ENCODE data around the gene MEIS2. TPM values are rescaled to one million over a fixed set of nuclear protein-coding genes. Genes with fewer than 3 reads are reported as not detected.

MEIS2 gene
- polyA plus RNA-seq, 1 donor from 2014 or later, result 825 TPM

DNA sequence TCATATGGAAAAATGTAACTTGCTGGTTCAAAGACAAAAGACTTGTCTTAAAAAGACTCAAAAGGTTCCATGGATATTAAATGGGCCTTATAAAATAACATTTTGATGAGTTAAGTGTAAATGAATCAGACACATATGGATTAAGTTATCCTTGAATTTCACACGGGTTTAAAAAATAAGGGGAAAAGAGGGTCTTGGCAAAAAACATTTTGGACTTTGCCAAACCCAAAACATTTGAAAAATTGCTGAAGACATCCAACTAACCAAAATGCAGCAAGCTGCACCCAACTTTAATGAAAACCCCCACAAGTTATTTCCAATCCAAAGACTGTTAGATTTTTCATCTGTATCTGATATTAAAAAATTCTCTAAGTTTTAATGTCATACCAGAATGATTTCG is 200.7 kb downstream of the MEIS2 start:
- Histone ChIP-seq H3K9ac (ENCODE audit: low read length) (no peak overlapping the region), H3K36me3 (ENCODE audit: insufficient read depth, low read length) (peaks cover 16% of the 10 kb centered on the region), H3K4me2 (ENCODE audit: low read length) (no peak overlapping the region), H3K9me2 (ENCODE audit: insufficient read depth, low read length) (no peaks in the 10 kb centered on the region), H2AFZ (ENCODE audit: low read depth, low read length) (no peak overlapping the region), H3K27ac (ENCODE audit: low read length) (no peak overlapping the region), H3F3A (ENCODE audit: insufficient read depth, low read length, poor library complexity, severe bottlenecking) (peaks cover 3% of the 10 kb centered on the region), H4K20me1 (ENCODE audit: insufficient read depth) (peaks cover 84% of the 10 kb centered on the region), H3K4me3 (ENCODE audit: low read length) (no peak overlapping the region), H3K9me3 (ENCODE audit: low read length) (no peaks in the 10 kb centered on the region), H3K27me3 (ENCODE audit: insufficient read depth, low read depth, low read length) (no peaks in the 10 kb centered on the region), H3K79me2 (replicated peaks; ENCODE audit: insufficient read depth, low read length) (peaks cover 93% of the 10 kb centered on the region)
- TF ChIP-seq POLR2AphosphoS5 (IDR thresholded peaks at IDR 0.05) (no peak), EP300 (conservative IDR thresholded peaks at IDR 0.05; ENCODE audit: poor library complexity, severe bottlenecking) (no peak), SMC3 (conservative IDR thresholded peaks at IDR 0.05; ENCODE audit: poor library complexity) (no peak), REST (IDR thresholded peaks at IDR 0.05; ENCODE audit: borderline replicate concordance) (no peak), CTCF (IDR thresholded peaks at IDR 0.05; ENCODE audit: poor library complexity, severe bottlenecking) (no peak), RAD21 (conservative IDR thresholded peaks at IDR 0.05) (no peak), MXI1 (conservative IDR thresholded peaks at IDR 0.05; ENCODE audit: poor library complexity, severe bottlenecking) (no peak), TAF1 (IDR thresholded peaks at IDR 0.05; ENCODE audit: low read depth) (no peak), EZH2 (IDR thresholded peaks at IDR 0.05; ENCODE audit: borderline replicate concordance, insufficient read depth, low read length, poor library complexity, severe bottlenecking) (no peak)

DNA sequence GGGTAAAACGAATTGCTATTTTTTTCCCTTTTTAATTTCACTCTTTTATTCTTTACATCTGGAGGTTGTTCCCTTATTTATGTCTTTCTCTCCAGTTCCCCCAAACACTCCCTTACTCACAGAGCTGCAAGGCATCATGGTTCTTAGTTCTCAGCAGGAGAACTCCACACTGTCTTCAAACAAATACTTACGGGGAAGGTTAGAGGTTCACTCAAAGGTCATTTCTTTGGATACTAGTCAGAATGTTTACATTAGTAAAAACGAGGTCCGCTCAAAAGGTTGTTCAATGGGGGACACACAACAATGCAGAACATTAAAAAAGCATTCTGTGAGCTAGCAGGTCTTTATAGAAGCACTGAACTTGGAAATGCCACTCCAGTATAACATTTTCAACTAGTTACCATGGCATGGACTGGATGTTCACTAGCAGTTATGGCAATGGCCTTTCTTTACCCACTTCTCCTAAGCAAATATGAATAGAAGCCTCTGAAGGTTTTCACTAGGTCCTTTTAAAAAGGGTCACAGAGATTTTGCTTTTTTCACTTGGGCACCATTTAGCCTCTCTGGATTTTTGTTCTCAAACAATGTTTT is 201.7 kb downstream of the MEIS2 start:
- peaks cover 18% of the 10 kb centered on the region for H3K36me3 ChIP-seq (ENCODE audit: insufficient read depth, low read length)
- H2AFZ ChIP-seq (ENCODE audit: low read depth, low read length), result no peak overlapping the region
- no peak overlapping the region for H3K4me2 ChIP-seq (ENCODE audit: low read length)
- H3K9me2 ChIP-seq (ENCODE audit: insufficient read depth, low read length), result no peaks in the 10 kb centered on the region
- H3K79me2 ChIP-seq (replicated peaks; ENCODE audit: insufficient read depth, low read length), result peaks cover 82% of the 10 kb centered on the region
- no peaks in the 10 kb centered on the region for H3K9me3 ChIP-seq (ENCODE audit: low read length)
- no peaks in the 10 kb centered on the region for H3K27me3 ChIP-seq (ENCODE audit: insufficient read depth, low read depth, low read length)
- H4K20me1 ChIP-seq (ENCODE audit: insufficient read depth), result peaks cover 78% of the 10 kb centered on the region
- no peak overlapping the region for H3K27ac ChIP-seq (ENCODE audit: low read length)
- no peak overlapping the region for H3K4me3 ChIP-seq (ENCODE audit: low read length)
- TF ChIP-seq CTCF (IDR thresholded peaks at IDR 0.05; ENCODE audit: poor library complexity, severe bottlenecking), result no peak
- TF ChIP-seq TAF1 (IDR thresholded peaks at IDR 0.05; ENCODE audit: low read depth), result no peak
- no peak for TF ChIP-seq EP300 (conservative IDR thresholded peaks at IDR 0.05; ENCODE audit: poor library complexity, severe bottlenecking)
- TF ChIP-seq REST (IDR thresholded peaks at IDR 0.05; ENCODE audit: borderline replicate concordance), result no peak
- TF ChIP-seq POLR2AphosphoS5 (IDR thresholded peaks at IDR 0.05), result no peak
- no peak for TF ChIP-seq EZH2 (IDR thresholded peaks at IDR 0.05; ENCODE audit: borderline replicate concordance, insufficient read depth, low read length, poor library complexity, severe bottlenecking)
- no peak overlapping the region for H3K9ac ChIP-seq (ENCODE audit: low read length)
- peaks cover 4% of the 10 kb centered on the region for H3F3A ChIP-seq (ENCODE audit: insufficient read depth, low read length, poor library complexity, severe bottlenecking)
